HG02973 (cell line): Measurements from ENCODE around the gene ECI2.
"Not testable (repeated sequence)": the region's sequence is repeated elsewhere in the genome, so short reads cannot be mapped to it uniquely, and the experiment has no call there.

Experiments used
- ATAC-seq: cut with Tn5 transposase; IDR thresholded peaks from one replicate; pipeline ENCODE4 v1.9.1; 2021; ENCODE audit warnings: moderate library complexity; ENCODE audit not compliant: unreplicated experiment

The ECI2 gene

DNA sequence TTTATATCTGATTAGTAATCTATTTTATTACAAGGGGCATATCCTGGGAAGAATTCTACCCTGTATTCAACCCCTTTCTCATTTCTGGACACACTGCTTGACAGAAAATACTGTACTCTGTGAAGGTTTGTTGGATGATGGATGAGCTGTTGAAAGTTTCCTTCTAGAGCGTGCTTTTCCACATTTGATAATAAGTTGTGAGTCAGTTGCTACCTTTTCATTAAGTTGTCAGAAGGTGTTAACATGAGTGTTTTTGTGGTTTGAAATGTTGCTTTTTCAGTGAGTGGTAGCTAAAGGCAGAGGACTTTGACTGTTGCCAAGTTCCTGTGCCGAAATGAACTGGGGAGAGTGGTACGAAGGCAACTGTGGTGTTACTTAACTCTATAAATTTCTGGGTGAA, 3.9 kb upstream of the ECI2 start:
- no peak for ATAC-seq

DNA sequence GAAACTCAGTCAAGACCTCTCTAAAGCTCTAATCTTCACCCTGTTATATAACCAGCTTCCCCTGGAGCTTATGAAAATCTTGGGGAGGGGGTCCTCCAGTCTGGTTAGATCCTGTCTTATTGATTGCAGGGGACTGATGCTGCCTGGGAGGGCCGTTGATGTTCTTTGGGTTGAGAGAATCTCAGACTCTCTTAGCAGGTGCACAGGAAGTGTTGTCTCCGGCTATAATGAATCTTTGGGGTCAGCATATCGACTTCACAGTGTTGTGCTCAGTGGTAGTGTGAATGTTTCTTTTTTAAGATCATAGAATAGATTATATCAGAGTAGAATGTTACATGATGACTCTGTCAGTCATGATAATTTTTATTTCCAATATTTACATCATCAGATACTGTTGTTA, 2.8 kb upstream of the ECI2 start:
- ATAC-seq = no peak

DNA sequence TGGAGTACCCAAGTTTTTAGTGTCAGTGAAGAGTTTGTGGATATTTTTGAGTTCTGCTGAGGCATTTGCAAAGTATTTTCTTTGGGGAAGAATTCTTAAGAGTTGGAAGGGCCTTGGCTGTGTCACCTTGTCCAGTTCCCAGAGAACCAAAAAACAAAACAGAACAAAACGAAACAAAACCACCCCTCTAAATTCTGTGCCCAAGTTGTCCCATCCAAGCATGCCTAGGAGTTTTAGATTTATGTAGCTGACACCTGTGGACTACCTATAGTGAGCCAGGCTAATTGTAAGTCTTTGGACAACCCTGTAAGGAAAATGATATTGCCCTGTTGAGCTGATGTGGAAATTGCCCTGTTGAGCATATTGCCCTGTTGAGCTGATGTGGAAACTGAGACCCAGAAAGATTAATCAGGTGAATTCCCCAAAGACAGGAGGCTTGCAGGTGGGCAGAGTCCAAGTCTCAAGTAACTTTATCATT, 1.0 kb upstream of the ECI2 start:
- no peak for ATAC-seq

GRCh38 chr6:4135665-4136353, 434 bp upstream of the ECI2 start:
- peak; percentile 61 for ATAC-seq

GRCh38 chr6:4133941-4134838, 1.2 kb downstream of the ECI2 start:
- no peak for ATAC-seq

DNA sequence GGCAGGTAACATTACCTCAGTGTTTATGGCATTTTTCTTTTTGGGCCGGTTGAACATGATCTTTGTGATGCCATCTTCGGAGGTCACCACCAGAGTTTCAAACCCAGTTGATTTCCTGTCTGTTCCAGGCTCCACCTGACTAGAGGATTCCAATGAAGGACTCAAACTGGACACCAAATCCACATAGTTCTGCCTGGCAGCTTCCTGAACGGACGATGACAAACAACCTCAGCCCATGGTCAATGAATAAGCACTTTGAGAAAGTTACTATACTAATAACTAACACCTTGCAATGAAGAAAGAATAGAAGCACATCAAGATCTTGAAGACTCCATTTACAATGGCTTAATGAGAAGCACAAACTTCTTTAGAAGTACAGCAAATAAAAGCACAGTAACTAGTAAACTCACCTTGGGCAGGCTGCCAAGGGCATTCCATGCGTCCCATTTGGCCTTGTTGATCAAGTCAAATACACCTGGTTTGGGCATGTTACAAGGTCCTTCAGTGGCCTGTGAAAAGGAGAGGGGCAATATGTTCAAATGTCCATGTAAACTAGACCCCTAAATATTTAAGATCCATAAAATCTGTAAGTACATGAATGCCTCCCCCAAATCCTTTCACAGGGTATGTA, 4.9 kb downstream of the ECI2 start:
- ATAC-seq = no peak

GRCh38 chr6:4129446-4129845, 5.9 kb downstream of the ECI2 start:
- no peak for ATAC-seq

GRCh38 chr6:4128748-4129147, 6.6 kb downstream of the ECI2 start:
- ATAC-seq = no peak

GRCh38 chr6:4128072-4128471, 7.3 kb downstream of the ECI2 start:
- ATAC-seq = no peak

DNA sequence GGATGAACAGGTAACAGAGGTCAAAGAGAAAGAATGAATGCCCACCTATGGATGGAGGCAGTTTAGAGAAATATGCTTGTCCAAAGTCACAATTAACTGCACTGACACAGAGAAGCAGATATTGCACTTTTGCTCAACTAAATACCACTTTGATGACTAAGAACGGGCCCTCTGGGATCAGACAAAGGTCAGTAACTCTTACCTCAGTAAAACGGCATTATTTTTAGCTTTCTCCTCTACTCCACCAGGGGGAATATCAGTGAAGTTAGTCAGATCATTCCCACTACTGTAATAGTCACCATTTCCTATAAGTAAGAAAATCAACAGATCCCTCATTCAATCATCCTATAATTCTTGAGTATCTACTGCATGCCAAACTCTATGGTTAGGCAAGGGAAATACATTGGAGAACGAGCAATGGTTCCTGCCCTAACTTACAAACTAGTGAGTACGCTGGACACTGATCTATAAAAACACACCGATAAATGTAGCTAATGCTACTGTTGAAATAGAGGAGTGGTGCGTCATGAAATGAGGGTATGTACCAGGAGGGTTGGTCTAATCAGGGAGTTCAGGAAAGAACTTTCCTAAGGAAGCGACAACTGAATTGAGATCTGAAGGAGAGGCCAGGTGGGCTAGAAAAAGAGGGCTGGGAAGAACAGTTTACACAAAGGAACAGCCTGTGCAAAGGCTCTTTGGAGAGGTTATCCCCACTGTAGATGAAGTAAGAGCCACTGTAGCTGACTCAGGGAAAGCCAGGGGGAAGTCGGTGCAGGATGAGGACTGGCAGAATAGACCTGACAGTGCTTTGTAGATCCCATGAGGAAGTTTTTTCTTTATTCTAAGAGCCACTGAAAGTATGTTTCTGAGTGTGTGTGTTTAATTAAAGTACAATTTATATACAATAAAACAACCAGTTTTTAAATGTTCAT, 9.2 kb downstream of the ECI2 start:
- no peak for ATAC-seq

DNA sequence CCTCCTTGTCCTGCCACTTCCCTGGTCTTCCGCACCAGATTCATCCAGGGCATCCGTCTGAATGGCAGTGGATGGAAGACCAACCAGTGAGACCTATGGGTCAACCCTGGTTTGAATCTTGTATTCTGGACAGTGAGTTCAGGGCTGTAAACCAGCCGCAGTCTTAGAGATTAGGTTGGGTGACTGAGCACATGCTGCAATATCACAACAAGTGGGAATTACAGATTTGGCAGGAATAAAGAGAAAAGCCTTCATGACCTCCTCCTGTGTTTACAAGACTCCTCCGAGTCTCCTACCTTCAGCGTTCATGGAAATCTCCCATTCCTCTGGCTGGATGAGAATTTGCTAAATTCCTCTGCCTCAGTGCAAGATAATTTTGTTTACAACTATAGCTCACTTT, 9.9 kb downstream of the ECI2 start:
- ATAC-seq = no peak

- ATAC-seq = no peak
Measured at GRCh38 chr6:4124351-4124750, 11.0 kb downstream of the ECI2 start.

GRCh38 chr6:4115741-4116140, 19.6 kb downstream of the ECI2 start:
- ATAC-seq = no peak

- no peak for ATAC-seq
Measured at GRCh38 chr6:4114123-4114522, 21.3 kb downstream of the ECI2 start.

- ATAC-seq = no peak
Measured at GRCh38 chr6:4113649-4114048, 21.7 kb downstream of the ECI2 start.

- no peak for ATAC-seq
Measured at GRCh38 chr6:4112366-4112765, 23.0 kb downstream of the ECI2 start.

DNA sequence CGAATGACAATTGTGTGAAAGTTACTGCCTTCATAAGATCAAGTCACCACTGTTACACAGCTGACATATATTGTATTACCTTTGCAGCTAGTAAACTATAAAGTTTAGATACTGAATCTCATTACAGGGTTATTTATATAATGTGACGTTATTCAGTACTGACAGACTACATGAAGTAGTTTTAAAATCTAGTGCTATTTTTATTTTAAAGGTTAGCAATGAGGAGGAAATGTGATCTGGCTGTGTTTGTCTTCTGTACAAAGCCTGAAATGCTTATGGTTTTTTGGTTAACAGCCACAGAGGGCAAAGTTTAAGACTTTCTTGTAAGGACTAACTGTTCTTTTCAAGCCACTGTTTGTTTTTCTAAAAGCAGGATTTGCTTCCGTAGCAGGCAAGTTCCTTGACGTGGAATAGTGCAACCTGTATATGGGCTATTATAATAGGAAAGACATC, 26.0 kb downstream of the ECI2 start:
- not testable (repeated sequence) for ATAC-seq

GRCh38 chr6:4108561-4109093, 26.7 kb downstream of the ECI2 start:
- ATAC-seq = no peak

- ATAC-seq = no peak
Measured at GRCh38 chr6:4107873-4108272, 27.5 kb downstream of the ECI2 start.

DNA sequence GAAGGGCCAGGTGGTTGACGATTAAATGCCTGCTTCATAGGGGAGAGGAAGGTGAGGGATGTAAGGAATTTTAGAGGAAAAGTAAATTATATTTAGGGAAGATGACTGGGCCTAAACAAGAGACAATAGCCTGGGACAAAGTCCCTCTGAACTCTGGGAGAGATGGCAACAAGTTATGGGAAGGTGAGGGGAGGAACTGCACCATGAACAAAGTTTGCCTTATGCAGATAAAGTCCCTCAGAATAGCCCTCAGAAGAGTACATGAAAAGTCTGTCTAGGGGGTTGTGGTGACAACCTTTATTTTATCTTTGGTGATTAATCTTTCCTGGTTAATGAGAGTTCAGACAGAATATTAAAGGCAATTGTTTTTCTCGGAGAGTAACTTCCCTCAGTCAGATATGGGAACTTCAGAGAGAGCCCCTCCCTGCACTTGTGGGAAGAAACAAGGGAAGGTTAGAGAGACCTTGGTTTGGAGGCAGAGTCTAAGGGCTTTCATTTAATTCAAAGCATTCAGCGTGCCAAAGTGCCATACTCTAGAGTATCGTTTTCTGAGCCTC, 29.3 kb downstream of the ECI2 start:
- no peak for ATAC-seq
